GM08714 (cell line): ENCODE data around the gene NLRP12.
"Not testable (repeated sequence)": the region's sequence is repeated elsewhere in the genome, so short reads cannot be mapped to it uniquely, and the experiment has no call there.

Experiments used
- H3K4me3 ChIP-seq: fragments of 200-500 bp; sonication (Bioruptor generic); 2 replicates; pipeline ENCODE4 v1.5.1; 2014; ENCODE audit warnings: mild to moderate bottlenecking, low read length, inconsistent platforms
- ZNF274 ChIP-seq: IDR thresholded peaks from 2 replicates; pipeline ENCODE4 v1.6.1; 2012; ENCODE audit warnings: mild to moderate bottlenecking, low read depth, low read length

Gene NLRP12

GRCh38 chr19:53865523-53865917 lies 41.4 kb upstream of the NLRP12 start:
- TF ChIP-seq ZNF274, result no peak
- H3K4me3 ChIP-seq, result no peak overlapping the region; the same call in 1 of the 2 replicates

DNA sequence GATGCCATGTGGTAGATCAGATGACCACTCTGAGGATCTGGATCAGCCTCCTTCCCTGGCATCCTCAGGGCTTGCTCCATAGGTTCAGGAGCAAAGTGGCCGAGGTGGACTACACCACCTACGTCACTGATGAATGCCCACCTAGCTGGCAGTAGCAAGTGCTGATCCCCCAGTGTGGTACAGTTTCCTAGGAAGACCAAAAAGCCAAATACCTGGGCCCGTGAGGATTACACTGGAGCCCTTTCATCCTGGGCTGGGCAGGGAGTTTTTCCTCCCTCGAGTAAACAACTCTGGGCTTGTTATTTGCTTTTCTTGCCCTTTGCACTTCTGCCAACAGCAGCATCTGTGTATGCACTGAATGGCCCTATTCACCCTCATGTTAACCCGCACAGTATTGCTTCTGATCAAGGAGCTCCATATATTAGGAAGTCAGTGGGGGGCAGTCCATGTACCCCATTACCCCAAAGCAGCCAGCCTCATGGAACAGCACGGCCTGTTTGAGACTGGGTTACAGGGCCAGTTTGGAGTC lies 40.3 kb upstream of the NLRP12 start:
- TF ChIP-seq ZNF274, result no peak
- H3K4me3 ChIP-seq, result no peak overlapping the region

- TF ChIP-seq ZNF274, result no peak
- no peak overlapping the region for H3K4me3 ChIP-seq
Measured at GRCh38 chr19:53853707-53854106, 29.6 kb upstream of the NLRP12 start.

DNA sequence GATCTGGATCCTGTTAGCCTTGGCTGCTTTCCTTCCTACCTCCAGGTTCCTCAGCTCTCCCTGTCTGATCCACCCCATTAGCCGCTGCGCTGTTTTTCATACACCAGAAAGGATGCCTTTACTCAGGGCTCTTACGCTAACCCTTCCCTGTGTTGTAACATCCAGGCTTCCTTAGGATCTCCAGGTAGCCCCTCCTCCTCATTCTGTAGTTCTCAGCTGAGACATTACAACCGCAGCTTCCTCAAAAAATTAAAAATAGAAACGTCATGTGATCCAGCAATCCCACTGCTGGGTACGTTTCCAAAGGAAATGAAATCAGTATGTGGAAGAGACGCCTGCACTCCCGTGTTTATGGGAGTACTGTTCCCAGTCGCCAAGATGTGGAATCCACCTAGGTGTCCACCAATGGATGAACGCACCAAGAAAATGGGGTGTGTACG lies 25.1 kb upstream of the NLRP12 start:
- TF ChIP-seq ZNF274, result no peak
- H3K4me3 ChIP-seq, result no peak overlapping the region

GRCh38 chr19:53847555-53847954 lies 23.4 kb upstream of the NLRP12 start:
- TF ChIP-seq ZNF274, result no peak
- no peak overlapping the region for H3K4me3 ChIP-seq

DNA sequence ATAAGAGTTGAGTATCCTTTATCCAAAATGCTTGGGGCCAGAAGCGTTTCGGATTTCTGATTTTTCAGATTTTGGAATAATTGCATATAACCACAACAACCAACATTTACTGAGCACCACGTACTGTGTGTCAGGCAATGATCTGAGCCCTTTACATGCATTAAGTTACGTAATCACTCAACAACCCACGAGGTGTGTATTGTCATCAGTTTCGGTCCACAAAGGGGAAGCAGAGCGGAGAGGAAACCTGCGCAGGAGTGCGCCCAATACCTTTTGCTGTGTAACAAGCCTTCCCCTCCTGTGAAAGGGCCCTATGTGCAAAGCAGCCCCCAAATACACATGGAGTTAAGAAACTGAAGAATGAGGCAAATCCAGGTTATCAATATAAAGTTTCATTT lies 20.7 kb upstream of the NLRP12 start:
- no peak overlapping the region for H3K4me3 ChIP-seq
- no peak for TF ChIP-seq ZNF274

- not testable (repeated sequence) for H3K4me3 ChIP-seq
Measured at GRCh38 chr19:53840914-53841313, 16.8 kb upstream of the NLRP12 start.

DNA sequence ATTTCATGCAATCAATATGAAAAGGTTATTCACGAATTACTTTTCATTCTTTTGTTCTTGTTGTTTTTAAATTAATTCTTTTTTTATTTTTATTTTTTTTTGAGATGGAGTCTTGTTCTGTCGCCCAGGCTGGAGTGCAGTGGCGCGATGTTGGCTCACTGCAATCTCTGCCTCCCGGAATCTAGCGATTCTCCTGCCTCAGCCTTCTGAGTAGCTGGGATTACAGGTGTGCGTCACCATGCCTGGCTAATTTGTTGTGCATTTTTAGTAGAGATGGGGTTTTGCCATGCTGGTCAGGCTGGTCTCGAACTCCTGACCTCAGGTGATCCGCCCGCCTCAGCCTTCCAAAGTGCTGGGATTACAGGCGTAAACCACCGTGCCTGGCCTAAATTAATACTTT lies 16.1 kb upstream of the NLRP12 start:
- H3K4me3 ChIP-seq, result not testable (repeated sequence)

GRCh38 chr19:53838446-53838845 lies 14.3 kb upstream of the NLRP12 start:
- H3K4me3 ChIP-seq, result not testable (repeated sequence)

GRCh38 chr19:53832861-53833260 lies 8.7 kb upstream of the NLRP12 start:
- not testable (repeated sequence) for H3K4me3 ChIP-seq

GRCh38 chr19:53828531-53828930 lies 4.4 kb upstream of the NLRP12 start:
- no peak for TF ChIP-seq ZNF274
- H3K4me3 ChIP-seq, result no peak overlapping the region

- H3K4me3 ChIP-seq, result no peak overlapping the region
- no peak for TF ChIP-seq ZNF274
Measured at GRCh38 chr19:53826876-53827275, 2.8 kb upstream of the NLRP12 start.

DNA sequence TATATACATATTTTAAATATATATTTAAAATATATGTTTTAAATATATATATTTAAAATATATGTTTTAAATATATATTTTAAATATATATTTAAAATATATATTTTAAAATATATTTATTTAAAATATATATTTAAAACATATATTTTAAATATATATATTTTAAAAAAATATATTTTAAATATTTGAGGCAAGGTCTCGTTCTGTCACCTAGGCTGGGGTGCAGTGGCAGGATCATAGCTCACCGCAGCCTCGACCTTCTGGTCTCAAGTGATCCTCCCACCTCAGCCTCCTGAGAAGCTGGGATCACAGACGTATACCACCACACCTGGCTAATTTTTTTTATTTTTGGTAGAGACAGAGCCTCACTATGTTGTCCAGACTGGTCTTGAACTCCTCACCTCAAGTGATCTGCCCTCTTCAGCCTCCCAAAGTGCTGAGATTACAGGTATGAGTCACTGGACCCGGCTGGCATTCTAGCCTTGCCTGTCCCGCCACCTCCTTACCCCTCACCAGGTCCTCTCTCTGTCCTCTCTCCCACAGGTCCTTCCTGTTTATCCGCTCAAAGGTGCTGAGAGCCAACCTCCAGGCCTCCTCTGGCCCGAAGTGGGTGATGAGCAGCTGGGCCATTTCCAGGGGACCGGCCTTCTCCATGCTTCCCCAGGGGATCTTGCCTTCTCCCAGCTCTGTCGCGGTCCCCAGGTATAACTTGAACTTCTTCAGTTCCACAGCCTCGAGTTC lies 564 bp downstream of the NLRP12 start:
- no peak overlapping the region for H3K4me3 ChIP-seq
- no peak for TF ChIP-seq ZNF274

DNA sequence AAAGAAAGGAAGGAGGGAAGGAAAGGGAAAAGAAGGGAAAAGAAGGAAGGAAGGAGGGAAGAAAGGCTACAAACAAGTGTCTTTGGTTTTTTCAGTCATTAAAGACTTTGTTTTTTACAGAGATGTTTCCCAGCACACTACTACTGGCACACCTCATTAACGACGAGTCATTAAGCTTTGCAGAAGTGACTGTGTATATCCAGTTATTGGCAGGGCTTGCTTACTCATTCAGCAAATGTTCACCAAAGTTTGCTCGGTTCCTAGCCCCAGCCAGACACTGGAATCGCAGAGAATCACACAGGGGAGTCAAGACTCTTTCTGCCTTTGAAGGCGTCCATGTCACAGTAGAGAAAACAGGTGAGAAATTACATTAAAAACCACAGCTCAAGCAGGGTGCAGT lies 4.3 kb downstream of the NLRP12 start:
- H3K4me3 ChIP-seq, result no peak overlapping the region
- no peak for TF ChIP-seq ZNF274

DNA sequence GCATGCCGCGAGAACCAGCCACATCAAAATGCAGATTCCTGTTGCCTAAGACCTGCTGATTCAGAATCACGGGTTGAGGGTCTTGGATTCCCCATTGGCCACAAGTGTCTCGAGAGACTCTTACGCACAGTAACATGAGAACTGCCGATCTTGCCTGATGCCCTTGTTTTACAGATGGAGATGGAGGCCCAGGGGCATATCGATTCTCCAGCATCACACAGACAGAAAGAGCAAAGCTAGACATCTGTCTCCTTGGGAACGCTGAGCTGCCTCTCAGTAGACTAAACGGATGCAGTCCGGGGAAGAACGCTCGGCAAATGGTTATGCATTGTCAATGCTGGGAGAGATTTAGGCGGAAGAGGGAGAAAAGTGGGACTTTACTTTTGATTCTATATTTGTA lies 5.4 kb downstream of the NLRP12 start:
- no peak for TF ChIP-seq ZNF274
- H3K4me3 ChIP-seq, result no peak overlapping the region

- TF ChIP-seq ZNF274, result no peak
- no peak overlapping the region for H3K4me3 ChIP-seq
Measured at GRCh38 chr19:53813996-53814395, 10.1 kb downstream of the NLRP12 start.
